Measurements from ENCODE around the gene CTSD.

CTSD gene

GRCh38 chr11:1763336-1763795, 361 bp downstream of the CTSD start:
- Histone ChIP-seq H3K4me1 (peaks cover 69% of the 10 kb centered on the region), H3K4me2 (peak overlapping the region; percentile 99), H3K9ac (peak overlapping the region; percentile 84), H3K27ac (peak overlapping the region; percentile 84), H3K27me3 (no peaks in the 10 kb centered on the region), H4K20me1 (peaks cover 34% of the 10 kb centered on the region), H3K9me3 (no peaks in the 10 kb centered on the region), H3K36me3 (peaks cover 27% of the 10 kb centered on the region), H3K4me3 (peak overlapping the region; percentile 92)
- TF ChIP-seq Cebpa-rat (IDR thresholded peaks at IDR 0.05): no peak

GRCh38 chr11:1762537-1763302, 1.0 kb downstream of the CTSD start:
- Histone ChIP-seq H3K4me1 (peaks cover 70% of the 10 kb centered on the region), H3K4me3 (peak overlapping the region; percentile 92), H3K27ac (peak overlapping the region; percentile 84; the same call in 1 of the 2 replicates), H4K20me1 (peaks cover 38% of the 10 kb centered on the region), H3K9me3 (no peaks in the 10 kb centered on the region), H3K9ac (peak overlapping the region; percentile 84), H3K4me2 (peak overlapping the region; percentile 99), H3K27me3 (no peaks in the 10 kb centered on the region), H3K36me3 (peaks cover 27% of the 10 kb centered on the region)
- TF ChIP-seq Cebpa-rat (IDR thresholded peaks at IDR 0.05): 0 out of 2 replicates have a peak, but pooled peaks have one; percentile 13

- no peak for TF ChIP-seq Cebpa-rat (IDR thresholded peaks at IDR 0.05)
- Histone ChIP-seq H3K27me3 (no peaks in the 10 kb centered on the region), H3K9me3 (no peaks in the 10 kb centered on the region), H3K36me3 (peaks cover 34% of the 10 kb centered on the region), H3K4me3 (peak overlapping the region; percentile 92), H3K4me1 (peaks cover 70% of the 10 kb centered on the region), H3K4me2 (peak overlapping the region; percentile 99), H4K20me1 (peaks cover 38% of the 10 kb centered on the region), H3K9ac (peak overlapping the region; percentile 84; the same call in 1 of the 2 replicates), H3K27ac (peak overlapping the region; percentile 84; the same call in 1 of the 2 replicates)
These were observed 1.7 kb downstream of the CTSD start for GRCh38 chr11:1761857-1762536.

- peak overlapping the region; percentile 99; the same call in 1 of the 2 replicates for H3K4me2 ChIP-seq
- H3K9ac ChIP-seq: no peak overlapping the region
- H3K27me3 ChIP-seq: no peaks in the 10 kb centered on the region
- TF ChIP-seq Cebpa-rat (IDR thresholded peaks at IDR 0.05): no peak
- no peak overlapping the region for H3K27ac ChIP-seq
- H4K20me1 ChIP-seq: peaks cover 38% of the 10 kb centered on the region
- H3K4me3 ChIP-seq: no peak overlapping the region
- H3K9me3 ChIP-seq: no peaks in the 10 kb centered on the region
- peaks cover 75% of the 10 kb centered on the region for H3K4me1 ChIP-seq
- H3K36me3 ChIP-seq: peaks cover 39% of the 10 kb centered on the region
These were observed 2.4 kb downstream of the CTSD start for GRCh38 chr11:1761110-1761856.

GRCh38 chr11:1760351-1761109, 3.2 kb downstream of the CTSD start:
- H3K9ac ChIP-seq: no peak overlapping the region
- 0 out of 2 replicates have a peak overlapping the region, but pooled peaks have one; percentile 83 for H3K27ac ChIP-seq
- no peak overlapping the region for H3K4me3 ChIP-seq
- TF ChIP-seq Cebpa-rat (IDR thresholded peaks at IDR 0.05): no peak
- H3K9me3 ChIP-seq: no peaks in the 10 kb centered on the region
- no peaks in the 10 kb centered on the region for H3K27me3 ChIP-seq
- peaks cover 40% of the 10 kb centered on the region for H3K36me3 ChIP-seq
- H3K4me1 ChIP-seq: peaks cover 83% of the 10 kb centered on the region
- H3K4me2 ChIP-seq: peak overlapping the region; percentile 95; the same call in 1 of the 2 replicates
- H4K20me1 ChIP-seq: peaks cover 42% of the 10 kb centered on the region

- no peak overlapping the region for H3K4me3 ChIP-seq
- H3K4me2 ChIP-seq: peak overlapping the region; percentile 95
- no peak overlapping the region for H3K9ac ChIP-seq
- peaks cover 89% of the 10 kb centered on the region for H3K4me1 ChIP-seq
- H3K9me3 ChIP-seq: no peaks in the 10 kb centered on the region
- 0 out of 2 replicates have a peak overlapping the region, but pooled peaks have one; percentile 83 for H3K27ac ChIP-seq
- H3K27me3 ChIP-seq: no peaks in the 10 kb centered on the region
- H4K20me1 ChIP-seq: peaks cover 49% of the 10 kb centered on the region
- peaks cover 47% of the 10 kb centered on the region for H3K36me3 ChIP-seq
- TF ChIP-seq Cebpa-rat (IDR thresholded peaks at IDR 0.05): no peak
These were observed 3.9 kb downstream of the CTSD start for GRCh38 chr11:1759851-1760220.

- H4K20me1 ChIP-seq: peaks cover 51% of the 10 kb centered on the region
- H3K27ac ChIP-seq: peak overlapping the region; percentile 83; the same call in 1 of the 2 replicates
- peaks cover 50% of the 10 kb centered on the region for H3K36me3 ChIP-seq
- TF ChIP-seq Cebpa-rat (IDR thresholded peaks at IDR 0.05): no peak
- no peaks in the 10 kb centered on the region for H3K9me3 ChIP-seq
- H3K4me2 ChIP-seq: peak overlapping the region; percentile 95
- 0 out of 2 replicates have a peak overlapping the region, but pooled peaks have one; percentile 76 for H3K9ac ChIP-seq
- H3K4me1 ChIP-seq: peaks cover 90% of the 10 kb centered on the region
- H3K4me3 ChIP-seq: no peak overlapping the region
- H3K27me3 ChIP-seq: no peaks in the 10 kb centered on the region
These were observed 4.4 kb downstream of the CTSD start for GRCh38 chr11:1759151-1759850.

GRCh38 chr11:1758611-1759150, 5.0 kb downstream of the CTSD start:
- Histone ChIP-seq H3K36me3 (peaks cover 50% of the 10 kb centered on the region), H3K4me3 (peak overlapping the region; percentile 45), H3K27ac (peak overlapping the region; percentile 83), H3K4me1 (peaks cover 92% of the 10 kb centered on the region), H4K20me1 (peaks cover 51% of the 10 kb centered on the region), H3K9ac (peak overlapping the region; percentile 76), H3K27me3 (no peaks in the 10 kb centered on the region), H3K4me2 (peak overlapping the region; percentile 95), H3K9me3 (no peaks in the 10 kb centered on the region)
- TF ChIP-seq Cebpa-rat (IDR thresholded peaks at IDR 0.05): no peak

All from BLaER1 (cell line).